PFSK-1 (cell line): Measurements from ENCODE around the gene HMOX1.

Experiments
- FOXP2 ChIP-seq: optimal IDR thresholded peaks from 2 replicates; pipeline ENCODE3; 2011; ENCODE audit warnings: borderline replicate concordance, control low read depth, inconsistent platforms; ENCODE audit not compliant: insufficient read depth; ENCODE audit errors: extremely low read length, extremely low read depth
- POLR2AphosphoS5 ChIP-seq: IDR thresholded peaks from 2 replicates; pipeline ENCODE4 v1.6.1; 2012; ENCODE audit warnings: low read depth, mild to moderate bottlenecking, control low read depth, low read length, moderate library complexity
- REST ChIP-seq, 2 experiments: IDR thresholded peaks; 2 replicates each; pipeline versions ENCODE4 v1.6.1 to v1.8.0; 2011 to 2012; ENCODE audit warnings: low read depth in 2 of 2, low read length in 2 of 2, control low read depth in 1 of 2, inconsistent platforms in 1 of 2, mild to moderate bottlenecking in 1 of 2, moderate library complexity in 1 of 2; ENCODE audit not compliant: insufficient read depth in 1 of 2
- SIN3A ChIP-seq: IDR thresholded peaks from 2 replicates; pipeline ENCODE4 v1.6.1; 2012; ENCODE audit warnings: mild to moderate bottlenecking, low read length, moderate library complexity, borderline replicate concordance; ENCODE audit not compliant: insufficient read depth
- TAF1 ChIP-seq: IDR thresholded peaks from 2 replicates; pipeline ENCODE4 v1.6.1; 2012; ENCODE audit warnings: low read length, control low read depth, borderline replicate concordance; ENCODE audit not compliant: insufficient read depth

The HMOX1 gene

GRCh38 chr22:35380013-35380412 lies 883 bp upstream of the HMOX1 start:
- no peak for TF ChIP-seq FOXP2

GRCh38 chr22:35381424-35382009 lies 621 bp downstream of the HMOX1 start:
- TF ChIP-seq REST (IDR thresholded peaks at IDR 0.05; ENCODE audit: insufficient read depth in 1 of 2, low read depth in 2 of 2, low read length in 2 of 2): no peak
- no peak for TF ChIP-seq FOXP2
- no peak for TF ChIP-seq POLR2AphosphoS5
- TF ChIP-seq SIN3A: no peak
- TF ChIP-seq TAF1: no peak

DNA sequence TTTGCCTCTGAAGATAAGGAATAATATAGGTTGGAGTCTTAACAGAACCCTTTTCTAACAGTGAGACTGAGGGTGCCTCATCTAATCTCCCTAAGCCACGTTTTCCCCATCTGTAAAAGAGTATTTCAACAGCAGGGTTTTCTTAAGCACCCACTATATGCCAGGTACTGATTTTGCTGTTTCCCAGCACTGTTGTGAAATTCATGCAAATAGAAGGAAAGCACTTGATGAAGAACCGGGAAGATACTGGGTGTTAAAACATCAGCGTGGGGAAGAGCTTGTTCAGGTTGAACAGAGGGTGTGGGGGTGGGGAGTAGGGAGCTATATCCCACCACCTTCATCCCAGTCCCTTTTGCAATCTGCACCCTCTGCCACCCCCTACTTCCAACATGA lies 2.8 kb downstream of the HMOX1 start:
- TF ChIP-seq TAF1 (no peak), SIN3A (no peak), REST (IDR thresholded peaks at IDR 0.05; ENCODE audit: insufficient read depth in 1 of 2, low read depth in 2 of 2, low read length in 2 of 2) (no peak), POLR2AphosphoS5 (no peak), FOXP2 (no peak)

DNA sequence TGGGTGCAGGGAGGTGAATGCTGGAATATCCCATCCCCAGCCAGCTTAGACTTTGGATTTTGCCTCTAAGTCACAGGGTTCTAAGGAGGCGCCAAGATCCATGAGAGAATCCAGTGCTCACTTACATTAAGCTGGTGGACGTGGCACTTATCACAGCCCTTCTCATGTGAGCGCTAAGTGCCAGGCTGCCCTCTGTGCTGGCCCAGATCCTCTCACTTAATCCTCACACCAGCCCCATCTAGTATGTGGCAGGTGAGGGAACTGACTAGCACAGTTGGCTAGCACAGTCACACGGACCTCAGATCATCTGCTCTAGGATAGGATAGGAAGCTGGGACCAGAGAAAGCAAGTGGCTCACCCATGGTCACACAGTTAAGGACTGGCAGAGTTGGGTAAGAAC lies 3.6 kb downstream of the HMOX1 start:
- TF ChIP-seq FOXP2: no peak
- no peak for TF ChIP-seq SIN3A
- no peak for TF ChIP-seq POLR2AphosphoS5
- TF ChIP-seq REST (IDR thresholded peaks at IDR 0.05; ENCODE audit: insufficient read depth in 1 of 2, low read depth in 2 of 2, low read length in 2 of 2): no peak
- no peak for TF ChIP-seq TAF1

DNA sequence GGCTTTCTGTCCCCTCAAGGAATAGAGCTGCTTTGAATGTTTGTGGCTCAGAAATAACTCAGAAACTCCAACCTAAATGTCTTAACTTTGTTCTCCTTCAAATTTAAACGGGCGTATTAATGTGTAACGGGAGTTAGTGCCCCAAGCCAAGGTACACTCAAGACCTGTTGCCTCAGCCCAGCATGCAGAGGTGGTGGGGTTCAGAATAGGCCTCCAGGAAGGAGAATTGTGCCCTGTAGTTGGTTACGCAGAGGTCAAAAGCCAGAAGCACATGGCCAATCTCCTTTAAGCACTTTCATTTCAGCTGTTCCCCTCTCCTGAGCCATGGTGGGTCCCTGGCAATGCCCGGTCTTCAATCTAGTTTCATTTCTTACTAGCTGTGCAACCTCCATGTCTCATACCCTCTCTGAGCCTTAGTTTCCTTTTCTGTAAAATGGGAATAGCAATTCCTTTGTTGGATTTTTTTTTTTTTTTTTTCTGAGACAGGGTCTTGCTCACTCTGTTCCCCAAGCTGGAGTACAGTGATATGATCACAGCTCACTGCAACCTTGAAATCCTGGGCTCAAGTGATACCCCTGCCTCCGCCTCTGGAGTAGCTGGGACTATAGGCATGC lies 4.2 kb downstream of the HMOX1 start:
- TF ChIP-seq SIN3A (no peak), POLR2AphosphoS5 (no peak), TAF1 (no peak), REST (IDR thresholded peaks at IDR 0.05; ENCODE audit: insufficient read depth in 1 of 2, low read depth in 2 of 2, low read length in 2 of 2) (no peak), FOXP2 (no peak)
